Heart right ventricle (tissue), 16 donors: ENCODE data around the gene CHD6. TPM values are rescaled to one million over a fixed set of nuclear protein-coding genes. Genes with fewer than 3 reads are reported as not detected.

Source experiments
- ATAC-seq, 8 donors: fragments of 200-7000 bp; cut with Tn5 transposase; one replicate each; pipeline ENCODE4 v1.9.1; 2020; ENCODE audit warnings: mild to moderate bottlenecking in 8 of 8, moderate library complexity in 8 of 8, moderate number of reproducible peaks in 1 of 8
- DNase-seq, 2 donors: peaks; one replicate each; pipeline ENCODE4 v3.0.0-alpha.2; 2020
- H3K27ac ChIP-seq, 10 donors: fragments of 200-600 bp; sonication (generic) in 2 of 10; one replicate each; pipeline versions ENCODE4 v1.5.0 to v1.8.0; 2020 to 2022; ENCODE audit warnings: mild to moderate bottlenecking in 3 of 10
- H3K27me3 ChIP-seq, 7 donors: fragments of 200-600 bp; one replicate each; pipeline ENCODE4 v1.8.0; 2021 to 2022; ENCODE audit warnings: mild to moderate bottlenecking in 2 of 7
- H3K36me3 ChIP-seq, 9 donors: fragments of 200-600 bp; sonication (generic) in 1 of 9; one replicate each; pipeline versions ENCODE4 v1.5.0 to v1.8.0; 2020 to 2022; ENCODE audit warnings: mild to moderate bottlenecking in 2 of 9
- H3K4me1 ChIP-seq, 9 donors: fragments of 200-600 bp; sonication (generic) in 1 of 9; one replicate each; pipeline versions ENCODE4 v1.5.0 to v1.8.0; 2020 to 2022; ENCODE audit warnings: mild to moderate bottlenecking in 4 of 9
- H3K4me3 ChIP-seq, 10 donors: fragments of 200-600 bp; sonication (generic) in 2 of 10; one replicate each; pipeline versions ENCODE4 v1.5.0 to v1.8.0; 2020 to 2022; ENCODE audit warnings: mild to moderate bottlenecking in 7 of 10, moderate library complexity in 2 of 10
- H3K9me3 ChIP-seq, 11 donors: fragments of 200-600 bp in 10 of 11; sonication (generic) in 2 of 11; one replicate each; pipeline versions ENCODE4 v1.5.0 to v1.8.0; 2013 to 2022; ENCODE audit warnings: mild to moderate bottlenecking in 2 of 11, control low read depth in 1 of 11, moderate library complexity in 1 of 11
- CTCF ChIP-seq, 9 donors: fragments of 200-600 bp; sonication (generic) in 2 of 9; IDR thresholded peaks; one replicate each; pipeline versions ENCODE4 v1.5.0 to v1.8.0; 2021 to 2022; ENCODE audit warnings: antibody characterized with exemption in 9 of 9, mild to moderate bottlenecking in 5 of 9, moderate library complexity in 1 of 9
- WGBS, 2 donors: extraction: QIAGEN DNeasy Blood & Tissue Kit; methylation state at CpG; one replicate each; pipeline ENCODE4 v1.1.7; 2013; ENCODE audit warnings: inconsistent platforms in 1 of 2; 5-methylcytosine and 5-hydroxymethylcytosine counted together
- intact Hi-C, 10 donors: fragments of 100-400 bp; cut with DNase I; formaldehyde crosslinking; loops; one replicate each; pipeline versions ENCODE4 v1.11.1 to v1.14.2; 2022
- polyA plus RNA-seq, 2 donors: library from polyadenylated mRNA; stranded (reverse); fragments of 200-250 nt; gene quantifications; one replicate each; pipeline ENCODE4 v1.2.3, GENCODE V29; 2013
- total RNA-seq, 10 donors: library from RNA; stranded (reverse); fragmentation: NEBNext Ultra II Directional in 3 of 10; extraction: Animal tissue kit (Norgen Biotek cat#: 25700) in 3 of 10; gene quantifications; one replicate each; pipeline versions ENCODE4 v1.2.1 to v1.2.4, GENCODE V29; 2021 to 2023
- donor health status: Arrhythmogenic right ventricular cardiomyopathy.
- donor health status: ischemic (EF 13 %, LVEDD 7.1; RV severe dilation, severe dysfunction).
- donor health status: healthy with polysubstance abuse.
- donor health status: DM: no; HTN: yes; CAD: no.
- donor health status: DM: no; HTN: no; CAD: no.
- donor health status: ischemic (EF 25% LVEDD 6.9; RV normal size, moderate dysfunction).
- donor health status: ischemic (EF 25% LVEDD 5.7; RV mildly dilated, moderate dysfunction).
- donor health status: healthy.
- donor health status: DM: yes; HTN: yes; CAD: no.
- donor health status: Ischemic cardiomyopathy.
- donor health status: ischemic (EF 35%, LVEDD 5.7; RV mildly dilated, moderate dysfunction).
- donor health status: nonischemic (EF 11% LVEDD 7.7; RV severe dilation, severe dysfunction).
- donor health status: DM: yes; HTN: yes; CAD: no.
- donor health status: PGD.
- donor health status: ischemic (EF 29% LVEDD 5.4; RV normal size, mild dysfunction).
- donor health status: nonischemic (EF 23%, LVEDD 6.1; RV moderate dilation, normal function).

Gene CHD6
- total and polyA plus RNA-seq, 12 donors, result 3.0 to 52.9 (median 39.5) TPM

GRCh38 chr20:41358717-41359116, 259.5 kb downstream of the CHD6 start:
- WGBS, 2 donors, result 94 to 95% methylated on average over 7 of the region's 7 CpGs
- DNase-seq (no peak), ATAC-seq (no peak)
- Histone ChIP-seq H3K27me3 (no peaks in the 10 kb centered on the region), H3K27ac (peak overlapping the region in 1 of 10 donors; percentile 0), H3K9me3 (no peaks in the 10 kb centered on the region), H3K4me3 (no peak overlapping the region), H3K4me1 (peaks cover 0 to 44% (median 5%) of the 10 kb centered on the region in 9 donors), H3K36me3 (peaks cover 0 to 41% (median 10%) of the 10 kb centered on the region in 9 donors)
- TF ChIP-seq CTCF (IDR thresholded peaks at IDR 0.05), result no peak
- intact Hi-C loops, result loop anchor here in 1 of 10 donors (5.0 kb wide), 1 partner anchor 39 kb away; no protein-coding TSS in a partner anchor

- intact Hi-C loops, result loop anchor here in 1 of 10 donors (5.0 kb wide), 1 partner anchor 39 kb away; no protein-coding TSS in a partner anchor
- Histone ChIP-seq H3K27me3 (no peaks in the 10 kb centered on the region), H3K36me3 (peaks cover 0 to 45% (median 10%) of the 10 kb centered on the region in 9 donors), H3K27ac (peak overlapping the region in 2 of 10 donors; percentile 0 to 16), H3K4me1 (peaks cover 0 to 44% (median 5%) of the 10 kb centered on the region in 9 donors), H3K4me3 (no peak overlapping the region), H3K9me3 (no peaks in the 10 kb centered on the region)
- WGBS, 2 donors, result 90% methylated on average over 9 of the region's 9 CpGs
- no peak for DNase-seq
- no peak for ATAC-seq
- no peak for TF ChIP-seq CTCF (IDR thresholded peaks at IDR 0.05)
These were observed 259.9 kb downstream of the CHD6 start for GRCh38 chr20:41358230-41358629.

- peaks cover 0 to 43% (median 5%) of the 10 kb centered on the region in 9 donors for H3K4me1 ChIP-seq
- intact Hi-C loops, result loop anchor here in 1 of 10 donors (5.0 kb wide), 1 partner anchor 40 kb away; no protein-coding TSS in a partner anchor
- 89 to 93% methylated on average over 10 to 11 of the region's 11 CpGs for WGBS, 2 donors
- TF ChIP-seq CTCF (IDR thresholded peaks at IDR 0.05), result no peak
- peaks cover 0 to 51% (median 13%) of the 10 kb centered on the region in 9 donors for H3K36me3 ChIP-seq
- ATAC-seq, result peak in 2 of 8 donors; percentile 11 to 18
- DNase-seq, result no peak
- no peak overlapping the region for H3K4me3 ChIP-seq
- H3K27ac ChIP-seq, result peak overlapping the region in 1 of 10 donors; percentile 16
- H3K27me3 ChIP-seq, result no peaks in the 10 kb centered on the region
- no peaks in the 10 kb centered on the region for H3K9me3 ChIP-seq
These were observed 260.6 kb downstream of the CHD6 start for GRCh38 chr20:41357424-41358163.

GRCh38 chr20:41356951-41357350, 261.2 kb downstream of the CHD6 start:
- DNase-seq (no peak), ATAC-seq (no peak)
- Histone ChIP-seq H3K36me3 (peaks cover 0 to 58% (median 20%) of the 10 kb centered on the region in 9 donors), H3K4me1 (peaks cover 0 to 37% (median 0%) of the 10 kb centered on the region in 9 donors), H3K27me3 (no peaks in the 10 kb centered on the region), H3K9me3 (no peaks in the 10 kb centered on the region), H3K27ac (no peak overlapping the region), H3K4me3 (no peak overlapping the region)
- TF ChIP-seq CTCF (IDR thresholded peaks at IDR 0.05), result no peak
- intact Hi-C loops, result loop anchor here in 1 of 10 donors (5.0 kb wide), 1 partner anchor 40 kb away; no protein-coding TSS in a partner anchor
- WGBS, 2 donors, result 80 to 83% methylated on average over 13 of the region's 13 CpGs
